ENCODE data around the gene GATA5. TPM values are rescaled to one million over a fixed set of nuclear protein-coding genes. Genes with fewer than 3 reads are reported as not detected.

GATA5 gene
- total and polyA plus RNA-seq, 8 donors, result 0.02 to 0.34 (median 0.15) TPM; not detected in 5

GRCh38 chr20:62451156-62451767 is 24.5 kb downstream of the GATA5 start:
- Histone ChIP-seq H3K4me3 (no peak overlapping the region), H3K4me1 (no peaks in the 10 kb centered on the region), H3K27me3 (no peaks in the 10 kb centered on the region), H3K9me3 (no peaks in the 10 kb centered on the region), H3K27ac (no peak overlapping the region), H3K36me3 (no peaks in the 10 kb centered on the region)
- FAIRE-seq (no peak), DNase-seq (no peak), ATAC-seq (no peak)
- intact Hi-C loops (cut with DNase I), result no loop called here
- 66 to 74% methylated on average over 10 of the region's 10 CpGs for WGBS, 2 donors
- TF ChIP-seq CTCF (IDR thresholded peaks at IDR 0.05), result no peak

- 53 to 57% methylated on average over 24 of the region's 24 CpGs for WGBS, 2 donors
- no peak for TF ChIP-seq CTCF (IDR thresholded peaks at IDR 0.05)
- Histone ChIP-seq H3K36me3 (no peaks in the 10 kb centered on the region), H3K9me3 (no peaks in the 10 kb centered on the region), H3K27me3 (no peaks in the 10 kb centered on the region), H3K4me1 (no peaks in the 10 kb centered on the region), H3K4me3 (no peak overlapping the region), H3K27ac (no peak overlapping the region)
- intact Hi-C loops (cut with DNase I), result no loop called here
- ATAC-seq, result peak in 1 of 4 donors; percentile 48
- FAIRE-seq, result no peak
- no peak for DNase-seq
These were observed 25.7 kb downstream of the GATA5 start for GRCh38 chr20:62449951-62450691.

- no peaks in the 10 kb centered on the region for H3K9me3 ChIP-seq
- H3K4me1 ChIP-seq, result no peaks in the 10 kb centered on the region
- no peaks in the 10 kb centered on the region for H3K27me3 ChIP-seq
- H3K27ac ChIP-seq, result no peak overlapping the region
- intact Hi-C loops (cut with DNase I), result no loop called here
- whole genome bisulfite sequencing, 2 donors, result 55 to 68% methylated on average over 14 of the region's 14 CpGs
- no peaks in the 10 kb centered on the region for H3K36me3 ChIP-seq
- DNase-seq (no peak), ATAC-seq (no peak), FAIRE-seq (no peak)
- no peak for TF ChIP-seq CTCF (IDR thresholded peaks at IDR 0.05)
- H3K4me3 ChIP-seq, result no peak overlapping the region
These were observed 27.0 kb downstream of the GATA5 start for GRCh38 chr20:62448788-62449187.

- Histone ChIP-seq H3K4me1 (no peaks in the 10 kb centered on the region), H3K27ac (no peak overlapping the region), H3K9me3 (no peaks in the 10 kb centered on the region), H3K27me3 (no peaks in the 10 kb centered on the region), H3K36me3 (no peaks in the 10 kb centered on the region), H3K4me3 (no peak overlapping the region)
- DNase-seq, result no peak
- WGBS, 2 donors, result 62 to 69% methylated on average over 10 of the region's 10 CpGs
- no peak for ATAC-seq
- intact Hi-C loops (cut with DNase I), result no loop called here
- TF ChIP-seq CTCF (IDR thresholded peaks at IDR 0.05), result no peak
- no peak for FAIRE-seq
These were observed 27.8 kb downstream of the GATA5 start for GRCh38 chr20:62448038-62448437.
